ENCODE results near the gene SELENOV.

Gene SELENOV

DNA sequence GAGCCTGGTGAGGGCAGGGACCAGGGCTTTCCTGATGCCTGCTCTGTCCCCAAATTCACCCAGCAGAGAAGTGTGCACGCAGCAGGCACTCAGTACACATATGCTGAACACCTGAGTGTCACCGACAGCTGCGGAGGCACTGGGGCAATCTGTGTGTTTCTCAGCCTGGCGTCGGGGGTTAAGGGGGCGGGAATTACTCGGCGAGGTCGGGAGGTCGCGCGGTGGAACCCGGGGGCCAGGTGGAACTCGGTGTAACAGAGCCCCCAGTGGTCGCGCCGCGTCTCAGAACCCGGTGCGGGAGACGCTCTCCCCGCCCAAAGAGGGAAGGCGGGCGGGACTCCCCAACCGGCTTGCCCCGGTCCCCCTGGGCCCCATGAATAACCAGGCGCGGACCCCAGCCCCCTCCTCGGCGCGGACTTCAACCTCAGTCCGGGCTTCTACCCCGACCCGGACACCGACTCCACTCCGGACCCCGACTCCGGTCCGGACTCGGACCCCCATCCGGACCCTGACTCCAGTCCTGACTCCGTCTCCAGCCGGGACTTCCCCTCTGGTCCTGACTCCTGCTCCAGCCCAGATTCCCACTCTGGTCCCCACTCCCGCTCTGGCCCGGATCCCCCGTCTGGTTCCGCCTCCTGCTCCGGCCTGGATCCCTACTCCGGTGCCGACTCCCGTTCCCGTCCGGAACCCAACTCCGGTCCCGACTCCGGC lies at the start of gene SELENOV (continued):
- TF ChIP-seq ZNF626 (tag by site-specific recombination; IDR thresholded peaks at IDR 0.05), result no peak
- TF ChIP-seq ZNF670 (tag by site-specific recombination; IDR thresholded peaks at IDR 0.05; ENCODE audit: low read depth), result no peak
- no peak for TF ChIP-seq ZNF274 (IDR thresholded peaks at IDR 0.05; ENCODE audit: low read length)
- no peak for TF ChIP-seq ZNF274 (tag by site-specific recombination; IDR thresholded peaks at IDR 0.05; ENCODE audit: borderline replicate concordance)
- TF ChIP-seq ZNF426 (tag by site-specific recombination; IDR thresholded peaks at IDR 0.05), result no peak
- TF ChIP-seq ZNF202 (tag by site-specific recombination; IDR thresholded peaks at IDR 0.05; ENCODE audit: borderline replicate concordance), result peak; percentile 53; the same call in 1 of the 2 replicates
- TF ChIP-seq, protein P1, sequence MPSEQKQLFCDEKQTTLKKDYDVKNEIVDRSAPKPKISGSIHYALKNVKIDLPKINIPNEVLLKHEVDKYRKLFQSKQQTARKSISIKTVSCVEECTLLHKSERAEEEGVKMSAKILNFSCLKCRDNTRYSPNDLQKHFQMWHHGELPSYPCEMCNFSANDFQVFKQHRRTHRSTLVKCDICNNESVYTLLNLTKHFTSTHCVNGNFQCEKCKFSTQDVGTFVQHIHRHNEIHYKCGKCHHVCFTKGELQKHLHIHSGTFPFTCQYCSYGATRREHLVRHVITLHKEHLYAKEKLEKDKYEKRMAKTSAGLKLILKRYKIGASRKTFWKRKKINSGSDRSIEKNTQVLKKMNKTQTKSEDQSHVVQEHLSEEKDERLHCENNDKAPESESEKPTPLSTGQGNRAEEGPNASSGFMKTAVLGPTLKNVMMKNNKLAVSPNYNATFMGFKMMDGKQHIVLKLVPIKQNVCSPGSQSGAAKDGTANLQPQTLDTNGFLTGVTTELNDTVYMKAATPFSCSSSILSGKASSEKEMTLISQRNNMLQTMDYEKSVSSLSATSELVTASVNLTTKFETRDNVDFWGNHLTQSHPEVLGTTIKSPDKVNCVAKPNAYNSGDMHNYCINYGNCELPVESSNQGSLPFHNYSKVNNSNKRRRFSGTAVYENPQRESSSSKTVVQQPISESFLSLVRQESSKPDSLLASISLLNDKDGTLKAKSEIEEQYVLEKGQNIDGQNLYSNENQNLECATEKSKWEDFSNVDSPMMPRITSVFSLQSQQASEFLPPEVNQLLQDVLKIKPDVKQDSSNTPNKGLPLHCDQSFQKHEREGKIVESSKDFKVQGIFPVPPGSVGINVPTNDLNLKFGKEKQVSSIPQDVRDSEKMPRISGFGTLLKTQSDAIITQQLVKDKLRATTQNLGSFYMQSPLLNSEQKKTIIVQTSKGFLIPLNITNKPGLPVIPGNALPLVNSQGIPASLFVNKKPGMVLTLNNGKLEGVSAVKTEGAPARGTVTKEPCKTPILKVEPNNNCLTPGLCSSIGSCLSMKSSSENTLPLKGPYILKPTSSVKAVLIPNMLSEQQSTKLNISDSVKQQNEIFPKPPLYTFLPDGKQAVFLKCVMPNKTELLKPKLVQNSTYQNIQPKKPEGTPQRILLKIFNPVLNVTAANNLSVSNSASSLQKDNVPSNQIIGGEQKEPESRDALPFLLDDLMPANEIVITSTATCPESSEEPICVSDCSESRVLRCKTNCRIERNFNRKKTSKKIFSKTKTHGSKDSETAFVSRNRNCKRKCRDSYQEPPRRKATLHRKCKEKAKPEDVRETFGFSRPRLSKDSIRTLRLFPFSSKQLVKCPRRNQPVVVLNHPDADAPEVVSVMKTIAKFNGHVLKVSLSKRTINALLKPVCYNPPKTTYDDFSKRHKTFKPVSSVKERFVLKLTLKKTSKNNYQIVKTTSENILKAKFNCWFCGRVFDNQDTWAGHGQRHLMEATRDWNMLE (tag by site-specific recombination; conservative IDR thresholded peaks at IDR 0.05; ENCODE audit: low read depth), result no peak
- TF ChIP-seq, protein P2, sequence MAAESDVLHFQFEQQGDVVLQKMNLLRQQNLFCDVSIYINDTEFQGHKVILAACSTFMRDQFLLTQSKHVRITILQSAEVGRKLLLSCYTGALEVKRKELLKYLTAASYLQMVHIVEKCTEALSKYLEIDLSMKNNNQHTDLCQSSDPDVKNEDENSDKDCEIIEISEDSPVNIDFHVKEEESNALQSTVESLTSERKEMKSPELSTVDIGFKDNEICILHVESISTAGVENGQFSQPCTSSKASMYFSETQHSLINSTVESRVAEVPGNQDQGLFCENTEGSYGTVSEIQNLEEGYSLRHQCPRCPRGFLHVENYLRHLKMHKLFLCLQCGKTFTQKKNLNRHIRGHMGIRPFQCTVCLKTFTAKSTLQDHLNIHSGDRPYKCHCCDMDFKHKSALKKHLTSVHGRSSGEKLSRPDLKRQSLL (tag by site-specific recombination; IDR thresholded peaks at IDR 0.05), result peak; percentile 55; the same call in 1 of the 2 replicates
- no peak for TF ChIP-seq ZBTB8A (tag by site-specific recombination; IDR thresholded peaks at IDR 0.05)
- TF ChIP-seq SP2 (tag by site-specific recombination; IDR thresholded peaks at IDR 0.05), result peak; percentile 43
- no peak for TF ChIP-seq ZNF658 (tag by site-specific recombination; IDR thresholded peaks at IDR 0.05)
- TF ChIP-seq KLF1 (tag by site-specific recombination; IDR thresholded peaks at IDR 0.05), result 0 out of 2 replicates have a peak, but pooled peaks have one; percentile 6
- TF ChIP-seq ZNF366 (tag by site-specific recombination; conservative IDR thresholded peaks at IDR 0.05), result no peak
- no peak for TF ChIP-seq TRIM28 (IDR thresholded peaks at IDR 0.05; ENCODE audit: borderline replicate concordance, low read length)
- TF ChIP-seq, protein P3, sequence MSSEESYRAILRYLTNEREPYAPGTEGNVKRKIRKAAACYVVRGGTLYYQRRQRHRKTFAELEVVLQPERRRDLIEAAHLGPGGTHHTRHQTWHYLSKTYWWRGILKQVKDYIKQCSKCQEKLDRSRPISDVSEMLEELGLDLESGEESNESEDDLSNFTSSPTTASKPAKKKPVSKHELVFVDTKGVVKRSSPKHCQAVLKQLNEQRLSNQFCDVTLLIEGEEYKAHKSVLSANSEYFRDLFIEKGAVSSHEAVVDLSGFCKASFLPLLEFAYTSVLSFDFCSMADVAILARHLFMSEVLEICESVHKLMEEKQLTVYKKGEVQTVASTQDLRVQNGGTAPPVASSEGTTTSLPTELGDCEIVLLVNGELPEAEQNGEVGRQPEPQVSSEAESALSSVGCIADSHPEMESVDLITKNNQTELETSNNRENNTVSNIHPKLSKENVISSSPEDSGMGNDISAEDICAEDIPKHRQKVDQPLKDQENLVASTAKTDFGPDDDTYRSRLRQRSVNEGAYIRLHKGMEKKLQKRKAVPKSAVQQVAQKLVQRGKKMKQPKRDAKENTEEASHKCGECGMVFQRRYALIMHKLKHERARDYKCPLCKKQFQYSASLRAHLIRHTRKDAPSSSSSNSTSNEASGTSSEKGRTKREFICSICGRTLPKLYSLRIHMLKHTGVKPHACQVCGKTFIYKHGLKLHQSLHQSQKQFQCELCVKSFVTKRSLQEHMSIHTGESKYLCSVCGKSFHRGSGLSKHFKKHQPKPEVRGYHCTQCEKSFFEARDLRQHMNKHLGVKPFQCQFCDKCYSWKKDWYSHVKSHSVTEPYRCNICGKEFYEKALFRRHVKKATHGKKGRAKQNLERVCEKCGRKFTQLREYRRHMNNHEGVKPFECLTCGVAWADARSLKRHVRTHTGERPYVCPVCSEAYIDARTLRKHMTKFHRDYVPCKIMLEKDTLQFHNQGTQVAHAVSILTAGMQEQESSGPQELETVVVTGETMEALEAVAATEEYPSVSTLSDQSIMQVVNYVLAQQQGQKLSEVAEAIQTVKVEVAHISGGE (tag by site-specific recombination; conservative IDR thresholded peaks at IDR 0.05; ENCODE audit: low read depth), result peak; percentile 41; the same call in 1 of the 2 replicates
- TF ChIP-seq, protein P4, sequence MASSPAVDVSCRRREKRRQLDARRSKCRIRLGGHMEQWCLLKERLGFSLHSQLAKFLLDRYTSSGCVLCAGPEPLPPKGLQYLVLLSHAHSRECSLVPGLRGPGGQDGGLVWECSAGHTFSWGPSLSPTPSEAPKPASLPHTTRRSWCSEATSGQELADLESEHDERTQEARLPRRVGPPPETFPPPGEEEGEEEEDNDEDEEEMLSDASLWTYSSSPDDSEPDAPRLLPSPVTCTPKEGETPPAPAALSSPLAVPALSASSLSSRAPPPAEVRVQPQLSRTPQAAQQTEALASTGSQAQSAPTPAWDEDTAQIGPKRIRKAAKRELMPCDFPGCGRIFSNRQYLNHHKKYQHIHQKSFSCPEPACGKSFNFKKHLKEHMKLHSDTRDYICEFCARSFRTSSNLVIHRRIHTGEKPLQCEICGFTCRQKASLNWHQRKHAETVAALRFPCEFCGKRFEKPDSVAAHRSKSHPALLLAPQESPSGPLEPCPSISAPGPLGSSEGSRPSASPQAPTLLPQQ (tag by site-specific recombination; IDR thresholded peaks at IDR 0.05), result peak; percentile 43; the same call in 1 of the 2 replicates
- TF ChIP-seq SALL2 (tag by site-specific recombination; IDR thresholded peaks at IDR 0.05; ENCODE audit: borderline replicate concordance), result no peak
- TF ChIP-seq ZNF510 (tag by site-specific recombination; IDR thresholded peaks at IDR 0.05; ENCODE audit: insufficient replicate concordance), result no peak
- no peak for TF ChIP-seq SCRT2 (tag by site-specific recombination; IDR thresholded peaks at IDR 0.05)
- peak; percentile 35; the same call in 1 of the 2 replicates for TF ChIP-seq ZBTB7A (tag by site-specific recombination; IDR thresholded peaks at IDR 0.05; ENCODE audit: low read depth)
- TF ChIP-seq ZNF133 (tag by site-specific recombination; IDR thresholded peaks at IDR 0.05), result no peak
- peak; percentile 88 for TF ChIP-seq KLF16 (tag by site-specific recombination; IDR thresholded peaks at IDR 0.05)
- TF ChIP-seq, protein P5, sequence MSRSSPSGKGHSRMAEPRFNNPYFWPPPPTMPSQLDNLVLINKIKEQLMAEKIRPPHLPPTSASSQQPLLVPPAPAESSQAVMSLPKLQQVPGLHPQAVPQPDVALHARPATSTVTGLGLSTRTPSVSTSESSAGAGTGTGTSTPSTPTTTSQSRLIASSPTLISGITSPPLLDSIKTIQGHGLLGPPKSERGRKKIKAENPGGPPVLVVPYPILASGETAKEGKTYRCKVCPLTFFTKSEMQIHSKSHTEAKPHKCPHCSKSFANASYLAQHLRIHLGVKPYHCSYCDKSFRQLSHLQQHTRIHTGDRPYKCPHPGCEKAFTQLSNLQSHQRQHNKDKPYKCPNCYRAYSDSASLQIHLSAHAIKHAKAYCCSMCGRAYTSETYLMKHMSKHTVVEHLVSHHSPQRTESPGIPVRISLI (tag by site-specific recombination; IDR thresholded peaks at IDR 0.05), result no peak
- TF ChIP-seq ZNF677 (tag by site-specific recombination; IDR thresholded peaks at IDR 0.05), result no peak
- 0 out of 2 replicates have a peak, but pooled peaks have one; percentile 21 for TF ChIP-seq ZNF785 (tag by site-specific recombination; IDR thresholded peaks at IDR 0.05)
- TF ChIP-seq ZBTB20 (tag by site-specific recombination; IDR thresholded peaks at IDR 0.05), result peak; percentile 89
- peak; percentile 47; the same call in 1 of the 2 replicates for TF ChIP-seq ZBTB17 (tag by site-specific recombination; IDR thresholded peaks at IDR 0.05)
